CD4-positive, alpha-beta T cell (primary cell): ENCODE measurements around the gene LINC00237. TPM values are rescaled to one million over a fixed set of nuclear protein-coding genes. Genes with fewer than 3 reads are reported as not detected.

Experiments
- ATAC-seq: fragments of 200-7000 bp; cut with Tn5 transposase; one replicate; pipeline ENCODE4 v1.10.0; 2022; ENCODE audit warnings: mild to moderate bottlenecking; ENCODE audit not compliant: poor library complexity
- CTCF ChIA-PET: fragments of 350-600 bp; sonication (Branson Sonifier 250); formaldehyde crosslinking; loops from one replicate; lab custom pipeline; 2021; ENCODE audit warnings: antibody characterized with exemption, inconsistent platforms; lab: Charles Lee
- POLR2A ChIA-PET: fragments of 350-600 bp; sonication (Branson Sonifier 250); formaldehyde crosslinking; loops from one replicate; lab custom pipeline; 2021; ENCODE audit warnings: antibody characterized with exemption, inconsistent platforms; lab: Charles Lee
- DNase-seq, 14 experiments: peaks; one replicate each; pipeline ENCODE4 v3.0.0-alpha.2; 2013 to 2020; ENCODE audit warnings: mixed read lengths in 2 of 14
- H3K27ac ChIP-seq, 2 donors: one replicate each; pipeline versions ENCODE4 v1.5.1 to v1.7.0; 2013; ENCODE audit warnings: low read length in 2 of 2, low read depth in 1 of 2, mild to moderate bottlenecking in 1 of 2
- H3K27me3 ChIP-seq, 2 experiments: 1 replicate in 1 of 2; 2 replicates in 1 of 2; pipeline versions ENCODE4 v1.6.1 to v1.7.0; 2013; ENCODE audit warnings: low read length in 2 of 2, control low read depth in 1 of 2, mild to moderate bottlenecking in 1 of 2, moderate library complexity in 1 of 2; ENCODE audit not compliant: insufficient read depth in 2 of 2, control insufficient read depth in 1 of 2
- H3K36me3 ChIP-seq: one replicate; pipeline ENCODE4 v1.6.1; 2013; ENCODE audit warnings: low read length, control low read depth; ENCODE audit not compliant: insufficient read depth
- H3K4me1 ChIP-seq: one replicate; pipeline ENCODE4 v1.6.1; 2013; ENCODE audit warnings: low read length, control low read depth; ENCODE audit not compliant: insufficient read depth
- H3K4me3 ChIP-seq: one replicate; pipeline ENCODE4 v1.5.1; 2013; ENCODE audit warnings: mild to moderate bottlenecking, low read length, moderate library complexity
- H3K9me3 ChIP-seq, 2 experiments: 1 replicate in 1 of 2; 2 replicates in 1 of 2; pipeline versions ENCODE4 v1.6.1 to v1.7.0; 2013; ENCODE audit warnings: low read length in 2 of 2, mild to moderate bottlenecking in 2 of 2, control low read depth in 1 of 2, moderate library complexity in 1 of 2; ENCODE audit not compliant: control insufficient read depth in 1 of 2, insufficient read depth in 1 of 2
- H3K27ac Mint-ChIP-seq: one replicate; pipeline ENCODE4 v1.8.0; 2020; ENCODE audit warnings: mixed read lengths
- H3K27me3 Mint-ChIP-seq: one replicate; pipeline ENCODE4 v1.8.0; 2021; ENCODE audit warnings: mixed read lengths
- H3K36me3 Mint-ChIP-seq: one replicate; pipeline ENCODE4 v1.8.0; 2021; ENCODE audit warnings: low read depth, mixed read lengths
- H3K4me1 Mint-ChIP-seq: one replicate; pipeline ENCODE4 v1.8.0; 2021; ENCODE audit warnings: low read depth, mixed read lengths
- H3K4me3 Mint-ChIP-seq: one replicate; pipeline ENCODE4 v1.8.0; 2020; ENCODE audit warnings: mild to moderate bottlenecking, mixed read lengths
- H3K9me3 Mint-ChIP-seq: one replicate; pipeline ENCODE4 v1.8.0; 2020; ENCODE audit warnings: mixed read lengths
- intact Hi-C, 2 experiments: fragments of 100-400 bp; cut with DNase I in 1 of 2; cut with micrococcal nuclease in 1 of 2; formaldehyde crosslinking; loops; one replicate each; pipeline versions ENCODE4 v1.15.1 to v1.9.0; 2023 to 2025; cut with DNase I, micrococcal nuclease
- total RNA-seq, 174 experiments: library from RNA in 2 of 174; stranded (reverse) in 2 of 174; gene quantifications; one replicate each; pipeline ENCODE4 v1.2.3 and lab custom pipeline; 2021 to 2026
- TF ChIP-seq, protein P1 (sequence below): fragments of 200-600 bp; IDR thresholded peaks from one replicate; pipeline ENCODE4 v1.8.0; 2022; ENCODE audit warnings: antibody characterized with exemption, mild to moderate bottlenecking

LINC00237 gene
- total RNA-seq, 2 experiments from 2014 or later: not detected

DNA sequence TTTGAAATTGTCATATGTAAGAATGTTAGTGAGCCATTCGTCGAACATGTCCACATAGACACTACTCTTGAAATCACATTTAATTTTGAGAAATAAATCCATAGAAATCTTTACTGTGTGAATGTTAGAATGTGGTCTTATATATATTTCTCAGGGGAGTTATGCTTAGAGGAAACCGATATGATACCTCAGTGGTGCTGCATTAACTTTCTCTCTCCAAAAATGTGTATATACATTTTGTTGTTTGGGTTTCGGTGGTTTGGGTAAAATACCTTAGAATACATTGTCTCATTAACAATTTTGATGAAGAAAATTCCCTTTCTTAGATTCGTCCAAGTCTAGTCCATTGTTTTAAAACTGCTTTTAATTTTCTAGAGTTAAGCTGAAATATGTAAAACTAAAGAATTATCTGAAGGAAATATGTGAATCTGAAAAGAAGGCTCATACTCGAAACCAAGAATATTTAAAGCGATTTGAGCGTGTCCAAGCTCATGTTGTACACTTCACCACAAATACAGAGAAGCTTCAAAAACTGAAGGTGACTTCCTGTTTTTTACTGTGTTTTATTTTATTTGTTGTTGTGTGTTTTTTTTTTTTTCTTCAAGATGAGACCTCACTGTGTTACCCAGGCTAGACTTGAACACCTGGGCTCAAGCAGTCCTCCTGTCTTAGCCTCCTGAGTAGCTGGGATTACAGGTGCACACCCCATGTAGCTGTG lies 30.0 kb upstream of the LINC00237 start:
- no peaks in the 10 kb centered on the region for H3K9me3 ChIP-seq
- ATAC-seq (no peak), DNase-seq (no peak)
- Mint-ChIP-seq H3K4me1 (no peaks in the 10 kb centered on the region), H3K9me3 (no peaks in the 10 kb centered on the region), H3K4me3 (no peak overlapping the region), H3K27me3 (no peaks in the 10 kb centered on the region), H3K36me3 (peaks cover 91% of the 10 kb centered on the region), H3K27ac (no peak overlapping the region)
- H3K4me3 ChIP-seq: no peak overlapping the region
- TF ChIP-seq, protein P1, sequence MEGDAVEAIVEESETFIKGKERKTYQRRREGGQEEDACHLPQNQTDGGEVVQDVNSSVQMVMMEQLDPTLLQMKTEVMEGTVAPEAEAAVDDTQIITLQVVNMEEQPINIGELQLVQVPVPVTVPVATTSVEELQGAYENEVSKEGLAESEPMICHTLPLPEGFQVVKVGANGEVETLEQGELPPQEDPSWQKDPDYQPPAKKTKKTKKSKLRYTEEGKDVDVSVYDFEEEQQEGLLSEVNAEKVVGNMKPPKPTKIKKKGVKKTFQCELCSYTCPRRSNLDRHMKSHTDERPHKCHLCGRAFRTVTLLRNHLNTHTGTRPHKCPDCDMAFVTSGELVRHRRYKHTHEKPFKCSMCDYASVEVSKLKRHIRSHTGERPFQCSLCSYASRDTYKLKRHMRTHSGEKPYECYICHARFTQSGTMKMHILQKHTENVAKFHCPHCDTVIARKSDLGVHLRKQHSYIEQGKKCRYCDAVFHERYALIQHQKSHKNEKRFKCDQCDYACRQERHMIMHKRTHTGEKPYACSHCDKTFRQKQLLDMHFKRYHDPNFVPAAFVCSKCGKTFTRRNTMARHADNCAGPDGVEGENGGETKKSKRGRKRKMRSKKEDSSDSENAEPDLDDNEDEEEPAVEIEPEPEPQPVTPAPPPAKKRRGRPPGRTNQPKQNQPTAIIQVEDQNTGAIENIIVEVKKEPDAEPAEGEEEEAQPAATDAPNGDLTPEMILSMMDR: no peak
- intact Hi-C loops: no loop called here
- CTCF ChIA-PET: interaction anchor here (0.7 kb wide), 1 partner anchor 278 kb away, joined by 3 read pairs; no protein-coding TSS in a partner anchor
- H3K4me1 ChIP-seq: no peaks in the 10 kb centered on the region
- H3K36me3 ChIP-seq: peaks cover 35% of the 10 kb centered on the region
- POLR2A ChIA-PET: interaction anchor here (0.8 to 1.0 kb wide), 2 partner anchors 8 to 10 kb away, joined by 3 to 4 read pairs; partner anchors contain the start of gene KIZ
- H3K27me3 ChIP-seq: no peaks in the 10 kb centered on the region
- no peak overlapping the region for H3K27ac ChIP-seq

DNA sequence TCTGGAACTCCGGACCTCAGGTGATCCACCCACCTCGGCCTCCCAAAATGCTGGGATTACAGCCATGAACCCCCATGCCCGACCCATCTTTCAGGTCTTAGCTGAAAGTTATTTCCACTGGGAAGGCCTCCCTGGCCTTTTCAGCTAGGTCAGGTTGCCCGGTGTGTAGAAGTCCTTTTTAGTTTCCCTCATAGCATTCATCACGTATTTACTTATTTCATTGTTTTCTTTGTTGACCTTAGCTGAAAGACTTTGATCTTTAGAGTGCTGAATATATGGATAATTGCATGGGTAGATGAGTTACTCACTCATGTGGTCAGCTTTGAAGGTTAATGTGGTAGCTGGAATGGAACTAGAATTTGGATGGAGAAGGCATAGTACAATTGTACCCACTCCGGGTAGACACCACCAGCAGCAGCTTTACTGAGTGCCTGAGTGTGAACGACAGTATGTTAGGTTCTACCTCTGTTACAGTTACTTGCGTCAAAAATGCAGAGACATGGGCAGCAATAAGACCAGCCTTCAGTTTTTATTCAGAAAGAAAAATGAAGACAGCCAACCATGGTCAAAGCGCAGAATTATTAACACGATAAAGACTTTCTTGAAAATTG lies 28.8 kb upstream of the LINC00237 start:
- H3K4me3 Mint-ChIP-seq: no peak overlapping the region
- no peak for DNase-seq
- H3K4me1 Mint-ChIP-seq: no peaks in the 10 kb centered on the region
- H3K4me3 ChIP-seq: no peak overlapping the region
- peaks cover 37% of the 10 kb centered on the region for H3K36me3 ChIP-seq
- no peaks in the 10 kb centered on the region for H3K4me1 ChIP-seq
- ChIA-PET CTCF (no interaction called here), POLR2A (no interaction called here)
- TF ChIP-seq, protein P1: no peak
- no peaks in the 10 kb centered on the region for H3K27me3 Mint-ChIP-seq
- H3K27ac ChIP-seq: no peak overlapping the region
- H3K27ac Mint-ChIP-seq: no peak overlapping the region
- no peaks in the 10 kb centered on the region for H3K27me3 ChIP-seq
- no peaks in the 10 kb centered on the region for H3K9me3 ChIP-seq
- intact Hi-C loops: no loop called here
- no peak for ATAC-seq
- no peaks in the 10 kb centered on the region for H3K9me3 Mint-ChIP-seq
- peaks cover 94% of the 10 kb centered on the region for H3K36me3 Mint-ChIP-seq

DNA sequence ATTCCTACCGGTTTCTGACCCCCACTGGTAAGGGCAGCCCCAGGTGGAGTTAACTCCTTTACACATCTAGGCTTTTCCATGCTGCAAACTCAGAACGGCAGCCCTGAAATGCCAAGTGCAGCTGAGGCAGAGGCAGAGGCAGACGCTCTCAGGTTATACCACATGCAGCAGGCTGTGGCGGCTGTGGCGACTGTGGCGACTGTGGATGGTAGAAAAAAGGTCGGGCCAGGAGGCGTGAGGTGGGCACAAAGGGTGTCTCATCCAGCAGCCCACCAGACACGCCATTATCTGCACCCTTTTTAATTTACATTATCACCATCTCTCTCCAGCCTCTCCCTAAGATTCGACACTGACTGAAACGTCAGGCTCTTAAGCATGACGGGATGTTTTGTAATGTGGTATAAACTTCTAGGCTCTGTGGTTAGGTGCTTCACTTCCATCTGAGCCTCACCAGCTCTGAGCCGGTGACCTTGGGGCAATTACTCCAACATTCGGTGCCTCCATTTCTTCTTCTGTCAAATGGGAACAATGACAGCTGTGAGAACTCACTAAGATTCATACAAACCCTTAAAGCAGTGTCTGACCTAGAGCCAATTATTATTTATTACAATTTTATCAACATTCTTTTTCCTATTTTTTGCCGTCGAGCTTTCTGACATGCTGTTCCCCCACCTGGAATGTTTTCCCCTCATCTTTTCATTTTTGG lies 27.9 kb upstream of the LINC00237 start:
- H3K9me3 Mint-ChIP-seq: no peaks in the 10 kb centered on the region
- ChIA-PET POLR2A (no interaction called here), CTCF (no interaction called here)
- intact Hi-C loops: no loop called here
- H3K36me3 Mint-ChIP-seq: peaks cover 88% of the 10 kb centered on the region
- Histone ChIP-seq H3K4me3 (no peak overlapping the region), H3K4me1 (no peaks in the 10 kb centered on the region), H3K36me3 (peaks cover 35% of the 10 kb centered on the region), H3K27me3 (no peaks in the 10 kb centered on the region), H3K27ac (no peak overlapping the region), H3K9me3 (no peaks in the 10 kb centered on the region)
- TF ChIP-seq, protein P1: no peak
- ATAC-seq (no peak), DNase-seq (no peak)
- no peak overlapping the region for H3K27ac Mint-ChIP-seq
- H3K4me3 Mint-ChIP-seq: no peak overlapping the region
- no peaks in the 10 kb centered on the region for H3K4me1 Mint-ChIP-seq
- no peaks in the 10 kb centered on the region for H3K27me3 Mint-ChIP-seq
